H9 (cell line): ENCODE measurements around the gene CNPY2. TPM values are rescaled to one million over a fixed set of nuclear protein-coding genes. Genes with fewer than 3 reads are reported as not detected.
A peak's percentile ranks its signal among the peaks of the same experiment; 100 is the strongest.

Source experiments
- DNase-seq: peaks from one replicate; pipeline ENCODE4 v3.0.0-alpha.2; 2017
- H2AFZ ChIP-seq: one replicate; pipeline ENCODE4 v1.6.1; 2013; ENCODE audit warnings: mild to moderate bottlenecking, low read length, control low read depth, moderate library complexity
- H2AK5ac ChIP-seq: 2 replicates; pipeline ENCODE4 v1.6.1; 2013; ENCODE audit warnings: low read length, control low read depth, mixed read lengths; ENCODE audit not compliant: insufficient read length
- H2BK120ac ChIP-seq: one replicate; pipeline ENCODE4 v1.6.1; 2013; ENCODE audit warnings: low read depth, mild to moderate bottlenecking, low read length, control low read depth, inconsistent platforms; ENCODE audit not compliant: poor library complexity, severe bottlenecking
- H2BK12ac ChIP-seq: 2 replicates; pipeline ENCODE4 v1.6.1; 2013; ENCODE audit warnings: low read length, control low read depth, mixed read lengths, low read depth; ENCODE audit not compliant: insufficient read length
- H2BK15ac ChIP-seq: 2 replicates; pipeline ENCODE4 v1.6.1; 2013; ENCODE audit warnings: low read depth, low read length, control low read depth
- H2BK20ac ChIP-seq: one replicate; pipeline ENCODE4 v1.6.1; 2013; ENCODE audit warnings: low read depth, mild to moderate bottlenecking, low read length, control low read depth, inconsistent platforms; ENCODE audit not compliant: poor library complexity, severe bottlenecking
- H2BK5ac ChIP-seq: 2 replicates; pipeline ENCODE4 v1.6.1; 2013; ENCODE audit warnings: low read length, control low read depth, mixed read lengths; ENCODE audit not compliant: insufficient read length
- H3K14ac ChIP-seq: 2 replicates; pipeline ENCODE4 v1.6.1; 2013; ENCODE audit warnings: low read length, control low read depth; ENCODE audit not compliant: insufficient read depth
- H3K18ac ChIP-seq: 2 replicates; pipeline ENCODE4 v1.6.1; 2013; ENCODE audit warnings: low read depth, mild to moderate bottlenecking, mixed read lengths, low read length, control low read depth; ENCODE audit not compliant: insufficient read length
- H3K23ac ChIP-seq: 2 replicates; pipeline ENCODE4 v1.6.1; 2013; ENCODE audit warnings: low read length, control low read depth, mixed read lengths, low read depth; ENCODE audit not compliant: insufficient read length
- H3K23me2 ChIP-seq: 2 replicates; pipeline ENCODE4 v1.6.1; 2013; ENCODE audit warnings: low read depth, mild to moderate bottlenecking, mixed read lengths, low read length, control low read depth; ENCODE audit not compliant: insufficient read length, poor library complexity, severe bottlenecking
- H3K27ac ChIP-seq: 2 replicates; pipeline ENCODE4 v1.5.1; 2013; ENCODE audit warnings: low read length, control low read depth, mixed read lengths, low read depth; ENCODE audit not compliant: insufficient read length
- H3K27me3 ChIP-seq: 2 replicates; pipeline ENCODE4 v1.6.1; 2013; ENCODE audit warnings: low read length, control low read depth, inconsistent platforms; ENCODE audit not compliant: insufficient read depth
- H3K4ac ChIP-seq: 2 replicates; pipeline ENCODE4 v1.6.1; 2013; ENCODE audit warnings: low read depth, mild to moderate bottlenecking, control low read depth, inconsistent platforms, low read length, moderate library complexity
- H3K4me1 ChIP-seq: 2 replicates; pipeline ENCODE4 v1.6.1; 2013; ENCODE audit warnings: low read length, control low read depth, inconsistent platforms; ENCODE audit not compliant: insufficient read depth
- H3K4me2 ChIP-seq: 2 replicates; pipeline ENCODE4 v1.6.1; 2013; ENCODE audit warnings: low read length, control low read depth, mixed read lengths; ENCODE audit not compliant: insufficient read length, insufficient read depth
- H3K56ac ChIP-seq: 2 replicates; pipeline ENCODE4 v1.6.1; 2013; ENCODE audit warnings: low read depth, mild to moderate bottlenecking, mixed read lengths, low read length, control low read depth; ENCODE audit not compliant: insufficient read length
- H3K79me1 ChIP-seq: 2 replicates; pipeline ENCODE4 v1.6.1; 2013; ENCODE audit warnings: low read depth, mild to moderate bottlenecking, moderate library complexity, low read length, control low read depth, inconsistent platforms; ENCODE audit not compliant: insufficient read depth, poor library complexity, severe bottlenecking
- H3K79me2 ChIP-seq: 2 replicates; pipeline ENCODE4 v1.6.1; 2013; ENCODE audit warnings: low read length, control low read depth, inconsistent platforms; ENCODE audit not compliant: insufficient read depth
- H3K9ac ChIP-seq: 2 replicates; pipeline ENCODE4 v1.6.1; 2013; ENCODE audit warnings: low read length, control low read depth, mixed read lengths; ENCODE audit not compliant: insufficient read length; ENCODE audit errors: extremely low read depth
- H3K9me3 ChIP-seq: one replicate; pipeline ENCODE4 v1.6.1; 2013; ENCODE audit warnings: low read depth, low read length, inconsistent platforms; ENCODE audit not compliant: control insufficient read depth
- H3T11ph ChIP-seq: one replicate; pipeline ENCODE4 v1.6.1; 2013; ENCODE audit warnings: mild to moderate bottlenecking, low read length, control low read depth, inconsistent platforms
- H4K20me1 ChIP-seq: one replicate; pipeline ENCODE4 v1.6.1; 2013; ENCODE audit not compliant: control insufficient read depth, insufficient read length, insufficient read depth
- H4K5ac ChIP-seq: 2 replicates; pipeline ENCODE4 v1.6.1; 2013; ENCODE audit warnings: low read depth, mild to moderate bottlenecking, mixed read lengths, low read length, control low read depth; ENCODE audit not compliant: insufficient read length
- H4K8ac ChIP-seq: replicated peaks from 2 replicates; pipeline ENCODE4 v1.6.1; 2013; ENCODE audit warnings: low read length, control low read depth, mixed read lengths, low read depth; ENCODE audit not compliant: insufficient read length
- H4K91ac ChIP-seq: 2 replicates; pipeline ENCODE4 v1.6.1; 2013; ENCODE audit warnings: low read depth, mild to moderate bottlenecking, moderate library complexity, mixed read lengths, low read length, control low read depth; ENCODE audit not compliant: insufficient read length
- H3K27ac Mint-ChIP-seq, 3 experiments: 2 replicates in 2 of 3; 3 replicates in 1 of 3; pipeline ENCODE4 v1.8.0; 2020 to 2021; ENCODE audit warnings: mixed read lengths in 3 of 3, mild to moderate bottlenecking in 1 of 3, moderate library complexity in 1 of 3
- H3K27me3 Mint-ChIP-seq: 2 replicates; pipeline ENCODE4 v1.8.0; 2021; ENCODE audit warnings: low read depth, mild to moderate bottlenecking, moderate library complexity, mixed read lengths
- H3K36me3 Mint-ChIP-seq, 3 experiments: 2 replicates in 2 of 3; 3 replicates in 1 of 3; pipeline ENCODE4 v1.8.0; 2020 to 2021; ENCODE audit warnings: low read depth in 3 of 3, mixed read lengths in 3 of 3; ENCODE audit not compliant: insufficient read depth in 1 of 3
- H3K4me1 Mint-ChIP-seq, 2 experiments: 2 replicates each; pipeline ENCODE4 v1.8.0; 2020; ENCODE audit warnings: mixed read lengths in 2 of 2
- H3K4me3 Mint-ChIP-seq, 2 experiments: 2 replicates in 1 of 2; 3 replicates in 1 of 2; pipeline ENCODE4 v1.8.0; 2020 to 2021; ENCODE audit warnings: mild to moderate bottlenecking in 2 of 2, mixed read lengths in 2 of 2, moderate library complexity in 1 of 2
- H3K9me3 Mint-ChIP-seq, 2 experiments: 2 replicates in 1 of 2; 3 replicates in 1 of 2; pipeline ENCODE4 v1.8.0; 2020; ENCODE audit warnings: mild to moderate bottlenecking in 2 of 2, mixed read lengths in 2 of 2, moderate library complexity in 1 of 2
- WGBS: extraction: QIAGEN DNeasy Blood & Tissue Kit; methylation state at CpG from one replicate; pipeline ENCODE4 v1.1.7; 2013; ENCODE audit warnings: missing lambda C conversion rate, low lambda C conversion rate, mixed read lengths; ENCODE audit not compliant: insufficient read length; ENCODE audit errors: extremely low coverage; 5-methylcytosine and 5-hydroxymethylcytosine counted together
- total RNA-seq: library from RNA; stranded (reverse); gene quantifications from 2 replicates; pipeline ENCODE4 v1.2.1, GENCODE V29; 2021
- TF ChIP-seq, protein P1 (sequence below): fragments of 200-600 bp; sonication (generic); conservative IDR thresholded peaks from 3 replicates; pipeline ENCODE4 v1.8.0; 2021; ENCODE audit warnings: antibody characterized with exemption, mild to moderate bottlenecking

The CNPY2 gene
- total RNA-seq, 1 experiment from 2014 or later, result 221 TPM

DNA sequence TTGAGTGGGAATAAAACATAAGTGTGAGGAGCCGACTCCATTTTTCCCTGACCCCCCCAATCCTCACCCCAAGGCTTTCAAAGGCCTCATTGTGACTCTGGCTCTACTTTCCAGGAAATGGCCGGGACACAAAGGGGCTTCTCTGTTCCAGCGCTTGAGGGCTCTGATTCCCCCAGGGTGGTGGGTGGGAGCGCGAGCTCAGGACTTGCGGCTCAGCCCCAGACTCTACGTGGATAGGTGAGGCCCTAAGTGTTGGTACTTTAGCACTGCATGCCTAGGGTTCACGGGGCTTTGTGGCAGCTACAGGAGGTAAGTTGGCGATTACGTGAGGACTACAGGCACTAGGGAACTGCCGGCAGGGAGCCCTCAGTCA, 553 bp downstream of the CNPY2 start:
- Mint-ChIP-seq H3K4me1 (peaks cover 5 to 11% of the 10 kb centered on the region in 2 experiments; a peak in 2 of 4 replicates), H3K9me3 (no peaks in the 10 kb centered on the region), H3K36me3 (peaks cover 11 to 48% (median 32%) of the 10 kb centered on the region in 3 experiments; a peak in 6 of 7 replicates), H3K27ac (peak overlapping the region; percentile 99), H3K27me3 (no peaks in the 10 kb centered on the region), H3K4me3 (peak overlapping the region; percentile 98)
- no peak overlapping the region for H2BK20ac ChIP-seq
- peak overlapping the region; percentile 67 for H4K8ac ChIP-seq
- peak overlapping the region; percentile 70 for H3K18ac ChIP-seq
- no peak overlapping the region for H2AFZ ChIP-seq
- TF ChIP-seq, protein P1, sequence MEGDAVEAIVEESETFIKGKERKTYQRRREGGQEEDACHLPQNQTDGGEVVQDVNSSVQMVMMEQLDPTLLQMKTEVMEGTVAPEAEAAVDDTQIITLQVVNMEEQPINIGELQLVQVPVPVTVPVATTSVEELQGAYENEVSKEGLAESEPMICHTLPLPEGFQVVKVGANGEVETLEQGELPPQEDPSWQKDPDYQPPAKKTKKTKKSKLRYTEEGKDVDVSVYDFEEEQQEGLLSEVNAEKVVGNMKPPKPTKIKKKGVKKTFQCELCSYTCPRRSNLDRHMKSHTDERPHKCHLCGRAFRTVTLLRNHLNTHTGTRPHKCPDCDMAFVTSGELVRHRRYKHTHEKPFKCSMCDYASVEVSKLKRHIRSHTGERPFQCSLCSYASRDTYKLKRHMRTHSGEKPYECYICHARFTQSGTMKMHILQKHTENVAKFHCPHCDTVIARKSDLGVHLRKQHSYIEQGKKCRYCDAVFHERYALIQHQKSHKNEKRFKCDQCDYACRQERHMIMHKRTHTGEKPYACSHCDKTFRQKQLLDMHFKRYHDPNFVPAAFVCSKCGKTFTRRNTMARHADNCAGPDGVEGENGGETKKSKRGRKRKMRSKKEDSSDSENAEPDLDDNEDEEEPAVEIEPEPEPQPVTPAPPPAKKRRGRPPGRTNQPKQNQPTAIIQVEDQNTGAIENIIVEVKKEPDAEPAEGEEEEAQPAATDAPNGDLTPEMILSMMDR, result no peak
- no peak overlapping the region for H2BK15ac ChIP-seq
- H3K14ac ChIP-seq, result peak overlapping the region; percentile 84
- H3K27ac ChIP-seq, result peak overlapping the region; percentile 38
- H3K27me3 ChIP-seq, result no peaks in the 10 kb centered on the region
- no peak overlapping the region for H3T11ph ChIP-seq
- H3K4me1 ChIP-seq, result no peaks in the 10 kb centered on the region
- no peaks in the 10 kb centered on the region for H3K9me3 ChIP-seq
- H3K4me2 ChIP-seq, result peak overlapping the region; percentile 89
- H4K5ac ChIP-seq, result peak overlapping the region; percentile 73
- no peak overlapping the region for H2BK12ac ChIP-seq
- peak overlapping the region; percentile 48 for H2BK5ac ChIP-seq
- WGBS, result no CpG with 5 or more reads among the region's 11 CpGs
- H3K79me1 ChIP-seq, result peaks cover 7% of the 10 kb centered on the region
- H3K9ac ChIP-seq, result peak overlapping the region; percentile 96
- H3K23me2 ChIP-seq, result peaks cover 6% of the 10 kb centered on the region
- no peaks in the 10 kb centered on the region for H4K20me1 ChIP-seq
- H3K79me2 ChIP-seq, result peaks cover 7% of the 10 kb centered on the region; the same call in 1 of the 2 replicates
- no peak for DNase-seq
- H3K4ac ChIP-seq, result peak overlapping the region; percentile 39; the same call in 1 of the 2 replicates
- H3K56ac ChIP-seq, result no peak overlapping the region
- H3K23ac ChIP-seq, result no peak overlapping the region
- no peak overlapping the region for H2AK5ac ChIP-seq
- H2BK120ac ChIP-seq, result no peak overlapping the region
- H4K91ac ChIP-seq, result peak overlapping the region; percentile 29
